ENCODE data around the gene PSMD8.
A peak's percentile ranks its signal among the peaks of the same experiment; 100 is the strongest.
"Not testable (repeated sequence)": the region's sequence is repeated elsewhere in the genome, so short reads cannot be mapped to it uniquely, and the experiment has no call there.

Gene PSMD8

DNA sequence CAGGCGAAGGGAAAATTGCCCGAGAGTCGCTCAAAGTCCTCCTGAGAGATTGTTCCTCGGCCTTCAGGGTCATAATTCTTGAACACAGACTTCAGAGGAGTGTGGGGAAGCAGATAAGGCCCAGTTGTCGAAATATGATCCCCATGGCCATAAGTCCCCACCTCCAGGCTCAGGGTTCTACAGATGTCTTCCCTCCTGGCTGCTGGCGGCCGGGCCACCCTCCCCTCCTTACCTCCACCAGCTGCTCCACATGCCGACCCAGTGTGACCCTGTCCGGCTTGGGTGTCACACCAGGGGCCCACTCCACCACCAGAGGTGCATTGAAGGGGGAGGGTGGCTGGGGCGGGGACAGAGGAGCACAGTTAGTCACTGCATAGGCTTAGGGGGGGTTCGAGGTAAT lies 38.6 kb downstream of the PSMD8 start:
- DNase-seq, result no peak

DNA sequence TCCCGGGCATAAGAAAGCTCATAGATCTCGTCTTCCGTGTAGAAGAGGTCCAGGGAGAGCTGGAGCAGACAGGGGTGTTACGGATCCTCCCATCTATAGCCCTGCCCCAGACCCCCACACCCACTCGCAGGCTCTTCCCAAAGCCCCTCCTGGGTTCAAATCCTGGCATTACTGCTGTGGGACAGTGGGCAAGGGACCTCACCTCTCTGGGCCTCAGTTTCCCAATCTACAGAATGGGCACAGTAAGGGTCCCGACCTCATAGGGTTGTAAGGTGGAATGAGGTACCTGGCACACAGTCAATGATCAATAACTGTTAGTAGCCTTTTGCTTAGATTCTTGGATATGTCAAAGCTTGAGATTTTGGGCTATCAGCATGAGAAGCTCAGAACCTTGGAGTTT lies 39.0 kb downstream of the PSMD8 start:
- DNase-seq, result no peak

DNA sequence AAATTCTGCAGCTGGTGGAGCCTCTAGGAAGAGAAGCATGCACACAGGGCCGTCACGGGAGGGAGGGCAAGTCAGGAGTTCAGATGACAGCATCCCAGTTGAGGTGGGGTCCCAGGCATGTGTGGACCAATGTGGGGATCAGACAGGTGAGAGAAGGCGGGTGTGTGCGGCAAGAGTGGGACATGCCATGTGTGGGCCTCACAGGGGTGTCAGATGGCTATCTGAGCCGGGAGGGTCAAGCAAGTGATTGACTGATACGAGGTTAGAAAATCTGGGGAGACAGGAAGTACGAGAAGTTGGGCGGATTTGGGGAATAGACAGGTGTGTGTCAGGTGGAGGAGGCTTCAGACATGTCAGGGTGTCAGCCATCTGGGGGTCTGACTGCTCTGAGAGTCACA lies 42.8 kb downstream of the PSMD8 start:
- DNase-seq, result no peak

DNA sequence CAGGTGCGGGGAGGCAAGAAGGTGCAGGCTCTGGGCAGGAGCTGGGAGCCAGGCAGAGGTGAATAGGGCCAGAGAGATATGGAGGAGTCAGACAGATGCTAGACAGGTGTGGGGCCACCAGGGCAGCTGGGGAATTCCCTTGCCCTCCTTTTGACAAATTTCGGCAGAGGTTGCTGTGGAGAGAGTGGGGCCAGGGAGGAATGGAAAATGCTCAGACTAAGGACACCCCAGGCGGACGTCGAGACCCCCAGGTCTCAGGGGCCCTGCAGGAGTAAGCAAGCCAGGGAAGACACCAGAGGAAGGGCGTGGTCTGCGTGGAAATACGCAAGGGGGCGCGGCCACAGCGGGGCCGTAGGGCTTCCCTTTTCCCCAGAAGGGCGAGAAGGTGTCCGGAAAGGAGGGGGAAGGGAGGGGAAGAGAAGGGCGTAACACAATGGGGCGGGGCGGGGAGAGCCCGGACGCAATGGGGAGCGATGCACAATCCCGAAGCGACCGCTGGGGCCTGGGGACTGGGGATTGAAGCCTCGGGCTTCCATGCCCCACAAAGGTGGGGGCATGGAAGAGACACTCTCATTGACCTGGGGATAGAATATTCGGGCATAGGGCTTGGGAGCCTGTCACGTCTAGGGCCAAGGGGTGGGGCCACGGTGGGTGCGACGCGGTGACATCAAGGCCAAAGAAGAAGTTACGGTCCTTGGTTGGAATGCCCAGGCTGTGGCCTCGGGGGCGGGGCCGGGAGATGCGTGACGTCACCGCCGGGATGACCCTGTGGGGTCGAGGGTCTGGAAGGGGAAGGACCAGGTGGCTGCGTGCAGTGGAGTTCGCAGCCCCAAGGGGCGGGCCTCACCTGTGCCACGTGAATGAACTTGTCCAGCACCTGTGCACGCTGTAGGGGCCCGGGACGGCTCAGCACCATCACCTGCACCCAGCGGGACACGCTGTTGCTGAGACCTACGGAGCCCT lies 43.5 kb downstream of the PSMD8 start:
- peak; percentile 81 for DNase-seq

DNA sequence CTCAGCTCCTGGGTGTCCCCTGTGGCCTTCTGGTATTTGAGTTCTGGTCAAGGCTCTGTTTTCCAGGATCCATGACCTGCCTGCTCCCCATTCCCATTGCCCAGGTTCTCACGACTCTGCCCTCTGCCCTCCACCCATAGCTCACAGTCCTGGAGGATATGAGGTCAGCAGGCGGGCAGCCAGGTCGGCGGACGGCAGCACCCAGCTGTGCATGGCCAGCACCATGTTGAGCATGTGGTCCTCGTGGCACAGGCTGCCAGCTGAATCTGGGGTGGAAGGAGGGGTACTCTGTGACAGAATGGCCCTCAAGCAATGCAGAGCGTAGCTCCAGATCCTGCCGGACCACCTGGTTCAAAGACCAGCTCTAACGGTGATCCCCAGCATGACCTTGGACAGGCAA lies 46.6 kb downstream of the PSMD8 start:
- no peak for DNase-seq

DNA sequence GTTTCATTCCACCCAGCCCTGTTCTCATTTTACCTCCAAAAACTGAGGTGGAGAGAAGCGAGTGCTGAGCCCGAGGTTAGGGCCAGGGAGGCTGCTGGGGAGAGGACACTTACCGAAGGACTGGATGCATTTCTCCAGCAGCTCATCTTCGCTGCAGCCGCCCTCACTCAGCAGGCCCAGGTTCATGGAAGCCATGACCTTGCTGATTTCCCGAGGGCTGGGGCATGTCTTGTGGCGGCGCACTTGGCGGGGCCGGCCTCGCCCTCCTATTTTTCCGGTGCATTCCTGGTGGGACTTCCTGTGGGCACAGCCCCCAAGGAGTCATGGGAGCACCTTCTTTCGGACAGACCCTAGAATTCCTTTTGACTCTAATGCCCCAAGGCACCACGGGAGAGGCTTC lies 47.5 kb downstream of the PSMD8 start:
- no peak for DNase-seq

DNA sequence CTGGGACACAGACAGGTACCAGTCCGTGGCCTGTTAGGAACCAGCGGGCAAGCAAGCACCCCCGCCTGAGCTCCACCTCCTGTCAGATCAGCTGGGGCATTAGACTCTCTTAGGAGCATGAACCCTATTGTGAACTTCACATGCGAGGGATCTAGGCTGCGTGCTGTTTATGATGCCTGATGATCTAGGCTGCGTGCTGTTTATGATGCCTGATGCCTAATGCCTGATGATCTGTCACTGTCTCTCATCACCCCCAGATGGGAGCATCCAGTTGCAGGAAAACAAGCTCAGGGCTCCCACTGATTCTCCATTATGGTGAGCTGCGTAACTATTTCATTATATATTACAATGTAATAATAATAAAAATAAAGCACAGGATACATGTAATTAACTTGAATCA lies 48.1 kb downstream of the PSMD8 start:
- DNase-seq, result no peak

DNA sequence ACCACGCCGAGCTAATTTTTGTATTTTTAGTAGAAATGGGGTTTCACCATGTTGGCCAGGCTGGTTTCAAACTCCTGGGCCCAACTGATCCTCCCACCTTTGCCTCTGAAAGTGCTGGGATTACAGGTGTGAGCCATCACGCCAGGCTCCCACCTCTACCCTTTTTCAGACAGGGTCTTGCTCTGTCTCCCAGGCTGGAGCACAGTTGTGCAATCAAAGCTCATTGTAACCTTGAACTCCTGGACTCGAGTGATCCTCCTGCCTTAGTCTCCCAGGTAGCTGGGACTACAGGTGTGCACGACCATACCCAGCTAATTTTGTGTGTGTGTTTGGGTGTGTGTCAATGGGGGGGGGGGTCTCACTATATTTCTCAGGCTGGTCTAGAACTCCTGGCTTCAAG lies 49.9 kb downstream of the PSMD8 start:
- DNase-seq, result no peak

DNA sequence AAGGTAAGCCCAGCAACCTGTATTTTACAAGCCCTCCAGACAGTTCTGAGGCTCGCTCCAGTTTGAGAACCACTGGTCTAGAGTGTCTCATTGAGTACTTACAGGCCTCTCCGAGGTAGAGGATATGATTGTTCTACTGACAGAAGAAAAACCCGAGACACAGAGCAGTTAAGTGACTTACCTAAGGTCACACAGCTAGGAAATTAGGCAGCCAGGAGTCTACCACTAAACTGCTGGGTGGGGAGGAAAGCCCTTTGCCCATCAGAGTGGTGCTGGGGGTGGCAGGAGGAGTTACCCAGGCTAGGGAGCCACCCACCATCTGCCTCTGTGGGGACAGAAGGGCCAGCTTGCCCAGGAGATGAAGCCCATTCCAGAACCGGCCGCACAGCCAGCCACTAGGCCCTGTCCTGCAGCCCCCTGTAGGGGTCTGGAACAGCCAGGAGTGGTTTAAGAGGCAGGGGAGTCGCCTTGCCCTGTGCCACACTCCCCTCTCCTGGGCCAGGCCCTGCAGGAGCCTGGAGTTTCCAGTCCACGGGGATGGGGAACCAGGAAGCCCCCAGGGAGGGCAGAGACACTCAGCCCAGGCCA lies 50.9 kb downstream of the PSMD8 start:
- no peak for DNase-seq

DNA sequence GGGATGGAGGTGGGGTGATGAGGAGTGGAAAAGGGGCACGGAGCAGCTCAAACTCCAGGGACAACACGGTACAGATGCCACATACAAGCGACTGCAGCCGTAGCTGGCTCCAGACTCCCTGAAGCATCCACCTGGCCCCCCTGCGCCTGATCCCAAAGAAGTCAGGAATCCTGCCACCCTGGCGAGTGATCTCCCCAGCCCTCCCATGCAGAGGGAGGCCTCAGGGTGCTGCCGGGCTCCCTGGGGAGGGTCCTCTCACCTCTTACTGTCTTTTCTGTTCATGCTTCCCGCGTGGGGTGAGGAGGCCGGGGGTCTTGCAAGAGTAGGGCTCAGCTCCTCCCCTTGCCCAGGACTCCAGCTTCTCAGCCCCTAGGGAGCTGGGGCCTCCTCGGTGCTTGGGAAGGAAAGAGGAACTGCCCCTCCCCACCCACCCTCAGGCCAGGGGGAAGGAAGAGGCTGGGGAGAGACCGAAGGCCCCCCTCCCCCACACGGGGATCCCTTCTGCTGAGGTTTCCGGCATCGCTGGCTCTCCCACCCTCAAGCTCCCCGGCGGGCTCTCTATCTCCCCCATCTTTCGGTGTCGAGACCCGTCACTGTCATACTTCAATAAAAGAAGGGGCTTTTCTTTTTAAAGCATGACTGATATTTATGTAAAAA lies 51.6 kb downstream of the PSMD8 start, which contains the start of gene RASGRP4:
Gene RASGRP4, minus strand, starts transcription at position 410 of the 657 bp plus-strand sequence. Its CDS starts 128 bp downstream, at position 282.
- no peak for DNase-seq

DNA sequence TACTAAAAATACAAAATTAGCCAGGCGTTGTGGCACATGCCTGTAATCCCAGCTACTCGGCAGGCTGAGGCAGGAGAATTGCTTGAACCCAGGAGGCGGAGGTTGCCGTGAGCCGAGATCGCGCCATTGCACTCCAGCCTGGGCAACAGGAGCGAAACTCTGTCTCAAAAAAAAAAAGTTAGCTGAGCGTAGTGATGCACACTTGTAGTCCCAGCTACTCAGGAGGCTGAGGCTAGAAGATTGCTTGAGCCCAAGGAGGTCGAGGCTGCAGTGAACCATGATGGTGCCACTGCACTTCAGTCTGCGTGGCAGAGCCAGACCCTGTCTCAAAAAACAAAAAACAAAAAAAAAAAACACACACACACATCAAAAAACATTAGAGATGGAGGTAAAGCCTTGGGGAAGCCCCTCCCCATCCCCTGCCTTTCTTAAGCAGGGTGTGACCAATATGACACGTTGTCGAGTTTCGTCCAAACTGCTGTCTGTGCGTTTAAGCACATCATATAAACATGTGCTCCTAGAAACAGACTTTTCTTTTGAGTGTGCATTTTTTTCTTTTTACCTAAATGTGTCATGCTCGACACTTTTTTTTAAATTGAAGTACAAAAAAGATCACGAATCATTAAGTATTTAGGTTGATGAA lies 52.8 kb downstream of the PSMD8 start:
- DNase-seq, result not testable (repeated sequence)

DNA sequence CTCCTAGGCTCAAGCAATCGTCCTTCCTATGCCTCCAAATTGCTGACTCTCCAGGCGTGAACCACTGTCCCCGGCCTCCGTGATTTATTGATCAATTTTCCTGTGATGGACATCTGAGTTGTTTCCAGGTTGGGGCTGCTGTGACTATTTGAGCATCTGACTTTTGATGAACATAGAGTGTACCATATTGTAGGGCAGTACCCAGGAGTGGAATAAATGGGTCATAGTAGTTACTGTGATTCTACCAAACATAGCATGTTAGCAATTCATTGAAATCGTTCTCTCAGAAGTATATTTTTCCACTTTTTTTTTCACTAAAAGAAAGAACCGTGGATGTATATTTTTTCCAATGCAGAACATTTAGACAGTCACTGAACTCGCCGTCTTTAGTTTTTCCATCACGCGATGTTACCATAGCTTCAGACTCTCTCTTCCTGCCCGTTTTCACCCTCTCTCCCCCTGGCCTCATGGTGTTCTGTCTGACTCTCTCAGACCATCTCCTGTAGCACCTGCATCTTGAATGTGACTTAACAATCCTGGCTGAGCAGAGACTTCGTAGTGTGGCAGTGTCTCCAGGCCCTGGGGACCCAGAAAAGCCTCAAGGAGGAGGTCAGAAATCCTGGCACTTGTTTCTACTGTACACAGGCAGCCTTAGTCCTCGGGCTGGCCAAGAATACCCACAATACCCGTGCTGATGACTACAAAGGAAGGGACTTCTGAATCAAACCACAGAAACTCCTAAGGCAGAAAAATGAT lies 54.9 kb downstream of the PSMD8 start:
- no peak for DNase-seq

DNA sequence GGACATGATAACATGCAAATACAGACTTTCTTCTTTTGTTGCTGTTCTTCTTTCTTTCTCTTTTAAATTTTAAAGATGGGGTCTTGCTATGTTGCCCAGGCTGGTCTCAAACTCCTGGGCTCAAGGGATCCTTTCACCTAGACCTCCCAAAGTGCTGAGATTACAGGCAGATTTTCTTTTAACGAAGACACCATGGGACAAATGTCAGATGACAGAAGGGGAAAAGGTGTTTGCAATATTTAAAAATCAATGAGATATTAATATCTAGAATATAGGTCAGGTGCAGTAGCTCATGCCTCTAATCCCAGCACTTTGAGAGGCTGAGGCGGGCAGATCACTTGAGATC lies 55.4 kb downstream of the PSMD8 start:
- DNase-seq, result no peak

DNA sequence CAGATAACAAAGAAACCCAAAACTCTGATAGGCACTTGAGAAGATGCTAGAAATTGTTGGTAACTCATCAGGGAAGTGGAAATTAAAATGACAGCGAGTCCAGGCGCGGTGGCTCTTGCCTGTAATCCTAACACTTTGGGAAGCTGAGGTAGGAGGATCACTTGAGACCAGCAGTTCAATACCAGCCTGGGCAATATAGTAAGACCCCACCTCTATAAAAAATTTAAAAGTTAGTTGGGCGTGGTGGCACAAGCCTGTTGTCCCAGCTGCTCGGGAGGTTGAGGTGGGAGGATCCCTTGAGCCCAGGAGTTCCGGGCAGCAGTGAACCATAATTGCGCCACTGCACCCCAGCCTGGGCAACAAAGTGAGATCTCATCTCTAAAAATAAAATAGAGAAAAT lies 56.6 kb downstream of the PSMD8 start:
- DNase-seq, result no peak

DNA sequence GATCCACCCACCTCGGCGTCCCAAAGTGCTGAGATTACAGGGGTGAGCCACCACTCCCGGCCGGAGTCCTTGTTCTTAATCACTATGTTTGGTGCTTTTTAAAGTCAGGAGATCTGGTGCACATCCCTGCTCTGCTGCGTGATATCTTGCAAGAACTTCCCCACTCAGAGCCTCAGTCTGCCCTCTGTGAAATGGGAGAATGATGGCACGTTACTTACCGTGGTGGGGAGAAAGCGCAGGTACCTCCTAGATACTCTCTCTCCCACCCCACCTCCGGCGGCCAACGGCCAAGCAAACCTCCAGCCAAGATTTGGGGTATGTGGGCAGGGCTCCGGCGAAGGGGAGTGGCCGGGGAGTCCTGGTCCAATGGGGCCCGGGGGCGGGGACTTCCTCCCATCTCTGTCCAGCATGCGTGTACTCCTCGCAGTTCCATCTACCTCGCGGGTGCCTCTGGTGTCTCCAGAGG lies 58.9 kb downstream of the PSMD8 start, which contains the start of gene RYR1:
Gene RYR1, plus strand, starts transcription at position 424 of the 466 bp plus-strand sequence. CDS start 139 bp downstream, outside the sequence.
- DNase-seq, result peak; percentile 72

Measured in activated CD8-positive, alpha-beta memory T cell treated with anti-CD3 and anti-CD28 coated beads for 24 hours (primary cell).